OCI-LY7 (cell line): Measurements from ENCODE around the gene KCNQ1. TPM values are rescaled to one million over a fixed set of nuclear protein-coding genes. Genes with fewer than 3 reads are reported as not detected.

Experiments used
- BruUV-seq: library from RNA; stranded (reverse); fragments of 400-500 nt; replicated peaks from 2 replicates; lab custom pipeline; 2021; lab: Mats Ljungman, UMichigan
- CTCF ChIA-PET: fragments of 300-600 bp; sonication (Branson Sonifier 250); formaldehyde crosslinking; loops from one replicate; lab custom pipeline; 2022; ENCODE audit warnings: antibody characterized with exemption; ENCODE audit not compliant: unreplicated experiment; lab: Charles Lee
- POLR2A ChIA-PET: fragments of 300-600 bp; sonication (Branson Sonifier 250); formaldehyde crosslinking; loops from one replicate; lab custom pipeline; 2022; ENCODE audit warnings: antibody characterized with exemption; lab: Charles Lee
- DNase-seq: peaks from one replicate; pipeline ENCODE4 v3.0.0-alpha.2; 2015; ENCODE audit warnings: low spot score
- H2AFZ ChIP-seq: fragments of 200-600 bp; sonication (generic), shearing (Covaris generic); 2 replicates; pipeline ENCODE4 v1.6.1; 2014; ENCODE audit warnings: mild to moderate bottlenecking, antibody characterized with exemption, low read length, moderate library complexity
- H3K27ac ChIP-seq: fragments of 200-600 bp; sonication (generic); 2 replicates; pipeline ENCODE4 v1.5.1; 2014; ENCODE audit warnings: mixed run types, low read depth, mild to moderate bottlenecking, moderate library complexity, low read length, inconsistent platforms; ENCODE audit not compliant: poor library complexity, severe bottlenecking
- H3K36me3 ChIP-seq: fragments of 200-600 bp; sonication (generic); 2 replicates; pipeline ENCODE4 v1.6.1; 2014; ENCODE audit warnings: mild to moderate bottlenecking, antibody characterized with exemption, low read length, moderate library complexity, mixed read lengths; ENCODE audit not compliant: insufficient read depth
- H3K4me1 ChIP-seq: fragments of 200-600 bp; sonication (generic); 2 replicates; pipeline ENCODE4 v1.5.1; 2014; ENCODE audit warnings: mild to moderate bottlenecking, low read length; ENCODE audit not compliant: insufficient read depth, poor library complexity, severe bottlenecking
- H3K4me2 ChIP-seq: fragments of 200-600 bp; sonication (generic); 2 replicates; pipeline ENCODE4 v1.6.1; 2014; ENCODE audit warnings: mild to moderate bottlenecking, low read length
- H3K4me3 ChIP-seq: fragments of 200-600 bp; sonication (generic); 2 replicates; pipeline ENCODE4 v1.5.1; 2014; ENCODE audit warnings: mild to moderate bottlenecking, low read depth, low read length; ENCODE audit not compliant: poor library complexity, severe bottlenecking
- H3K79me2 ChIP-seq: fragments of 200-600 bp; sonication (generic); 2 replicates; pipeline ENCODE4 v1.6.1; 2016; ENCODE audit warnings: low read depth, mild to moderate bottlenecking, low read length, moderate library complexity, mixed read lengths; ENCODE audit not compliant: insufficient read depth
- H3K9me2 ChIP-seq: fragments of 200-600 bp; sonication (generic); 2 replicates; pipeline ENCODE4 v1.6.1; 2016; ENCODE audit warnings: mild to moderate bottlenecking, low read length, mixed read lengths; ENCODE audit not compliant: insufficient read depth
- H3K9me3 ChIP-seq: fragments of 200-600 bp; sonication (generic); 2 replicates; pipeline ENCODE4 v1.6.1; 2014; ENCODE audit warnings: mild to moderate bottlenecking, mixed run types, low read length, mixed read lengths
- H4K20me1 ChIP-seq: fragments of 200-600 bp; sonication (generic); 2 replicates; pipeline ENCODE4 v1.6.1; 2014; ENCODE audit warnings: mild to moderate bottlenecking, antibody characterized with exemption, low read length, moderate library complexity, mixed read lengths; ENCODE audit not compliant: insufficient read depth
- EZH2phosphoT487 ChIP-seq: fragments of 200-600 bp; sonication (generic); IDR thresholded peaks from 2 replicates; pipeline ENCODE4 v1.6.1; 2018; ENCODE audit warnings: low read depth, borderline replicate concordance, mild to moderate bottlenecking, mixed run types, antibody characterized with exemption, low read length, moderate library complexity, mixed read lengths
- intact Hi-C: fragments of 100-400 bp; cut with micrococcal nuclease; formaldehyde crosslinking; loops from one replicate; pipeline ENCODE4 v1.10.0; 2022; ENCODE audit not compliant: unreplicated experiment
- total RNA-seq, 2 experiments: library from RNA; depleted of rRNA in 1 of 2; stranded (reverse); fragments of >200 nt in 1 of 2; shearing (Covaris generic) in 1 of 2; gene quantifications; 2 replicates each; pipeline ENCODE4 v1.2.3, GENCODE V29; 2014 to 2022
- TF ChIP-seq, protein P1 (sequence below): fragments of 200-600 bp; sonication (generic); conservative IDR thresholded peaks from 2 replicates; pipeline ENCODE4 v1.5.1; 2014; ENCODE audit warnings: mild to moderate bottlenecking, antibody characterized with exemption, low read length, moderate library complexity, mixed read lengths

The KCNQ1 gene
- total RNA-seq, 2 experiments from 2014 or later = 0.22 to 1.3 TPM

DNA sequence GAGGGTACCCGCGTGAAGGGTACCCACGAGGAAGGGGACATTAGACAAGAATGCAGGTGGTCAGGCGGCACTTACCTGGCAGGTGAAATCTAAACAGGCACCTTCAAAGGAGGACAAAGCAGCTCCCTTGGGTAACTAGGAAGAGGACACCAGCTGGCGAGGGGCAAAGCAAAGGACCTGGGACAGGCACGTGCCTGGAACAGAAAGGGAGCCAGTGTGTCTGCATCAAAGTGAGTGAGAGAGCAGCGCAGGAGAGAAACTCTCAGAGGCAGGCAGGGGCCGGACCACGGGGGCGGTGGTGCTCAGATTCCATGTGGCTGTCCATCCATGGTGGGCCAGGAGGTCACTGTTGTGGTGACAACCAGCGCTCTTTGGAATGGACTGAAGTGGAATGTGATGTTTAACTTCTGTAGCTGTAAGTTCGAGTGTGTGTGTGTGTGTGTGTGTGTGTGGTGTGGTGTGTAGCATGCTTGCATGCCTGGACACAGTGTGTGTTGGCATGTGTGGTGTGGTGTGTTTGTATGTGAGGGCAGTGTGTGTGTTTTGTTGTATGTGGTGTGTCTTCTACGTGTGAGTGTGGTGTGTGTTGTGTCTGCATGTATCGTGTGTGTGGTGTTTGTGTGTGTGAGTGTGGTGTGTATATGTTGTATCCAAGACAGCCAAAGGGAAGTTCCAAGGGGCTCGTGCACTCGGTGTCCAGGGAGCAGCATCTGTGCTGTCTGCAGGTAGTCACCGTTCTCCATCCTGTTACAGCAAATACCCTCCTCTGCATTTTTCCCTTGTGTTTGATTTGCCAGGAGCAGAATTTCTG, 354.3 kb downstream of the KCNQ1 start:
- Histone ChIP-seq H3K4me2 (no peak overlapping the region), H3K4me3 (no peak overlapping the region), H4K20me1 (no peaks in the 10 kb centered on the region), H3K27ac (no peak overlapping the region), H3K9me2 (no peaks in the 10 kb centered on the region), H3K36me3 (no peaks in the 10 kb centered on the region), H3K4me1 (no peaks in the 10 kb centered on the region), H3K9me3 (no peaks in the 10 kb centered on the region), H2AFZ (no peak overlapping the region), H3K79me2 (no peaks in the 10 kb centered on the region)
- no peak for DNase-seq
- ChIA-PET CTCF (no interaction called here), POLR2A (no interaction called here)
- BruUV-seq = no TSS peak
- no peak for TF ChIP-seq EZH2phosphoT487
- TF ChIP-seq, protein P1, sequence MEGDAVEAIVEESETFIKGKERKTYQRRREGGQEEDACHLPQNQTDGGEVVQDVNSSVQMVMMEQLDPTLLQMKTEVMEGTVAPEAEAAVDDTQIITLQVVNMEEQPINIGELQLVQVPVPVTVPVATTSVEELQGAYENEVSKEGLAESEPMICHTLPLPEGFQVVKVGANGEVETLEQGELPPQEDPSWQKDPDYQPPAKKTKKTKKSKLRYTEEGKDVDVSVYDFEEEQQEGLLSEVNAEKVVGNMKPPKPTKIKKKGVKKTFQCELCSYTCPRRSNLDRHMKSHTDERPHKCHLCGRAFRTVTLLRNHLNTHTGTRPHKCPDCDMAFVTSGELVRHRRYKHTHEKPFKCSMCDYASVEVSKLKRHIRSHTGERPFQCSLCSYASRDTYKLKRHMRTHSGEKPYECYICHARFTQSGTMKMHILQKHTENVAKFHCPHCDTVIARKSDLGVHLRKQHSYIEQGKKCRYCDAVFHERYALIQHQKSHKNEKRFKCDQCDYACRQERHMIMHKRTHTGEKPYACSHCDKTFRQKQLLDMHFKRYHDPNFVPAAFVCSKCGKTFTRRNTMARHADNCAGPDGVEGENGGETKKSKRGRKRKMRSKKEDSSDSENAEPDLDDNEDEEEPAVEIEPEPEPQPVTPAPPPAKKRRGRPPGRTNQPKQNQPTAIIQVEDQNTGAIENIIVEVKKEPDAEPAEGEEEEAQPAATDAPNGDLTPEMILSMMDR = no peak
- intact Hi-C loops = no loop called here

DNA sequence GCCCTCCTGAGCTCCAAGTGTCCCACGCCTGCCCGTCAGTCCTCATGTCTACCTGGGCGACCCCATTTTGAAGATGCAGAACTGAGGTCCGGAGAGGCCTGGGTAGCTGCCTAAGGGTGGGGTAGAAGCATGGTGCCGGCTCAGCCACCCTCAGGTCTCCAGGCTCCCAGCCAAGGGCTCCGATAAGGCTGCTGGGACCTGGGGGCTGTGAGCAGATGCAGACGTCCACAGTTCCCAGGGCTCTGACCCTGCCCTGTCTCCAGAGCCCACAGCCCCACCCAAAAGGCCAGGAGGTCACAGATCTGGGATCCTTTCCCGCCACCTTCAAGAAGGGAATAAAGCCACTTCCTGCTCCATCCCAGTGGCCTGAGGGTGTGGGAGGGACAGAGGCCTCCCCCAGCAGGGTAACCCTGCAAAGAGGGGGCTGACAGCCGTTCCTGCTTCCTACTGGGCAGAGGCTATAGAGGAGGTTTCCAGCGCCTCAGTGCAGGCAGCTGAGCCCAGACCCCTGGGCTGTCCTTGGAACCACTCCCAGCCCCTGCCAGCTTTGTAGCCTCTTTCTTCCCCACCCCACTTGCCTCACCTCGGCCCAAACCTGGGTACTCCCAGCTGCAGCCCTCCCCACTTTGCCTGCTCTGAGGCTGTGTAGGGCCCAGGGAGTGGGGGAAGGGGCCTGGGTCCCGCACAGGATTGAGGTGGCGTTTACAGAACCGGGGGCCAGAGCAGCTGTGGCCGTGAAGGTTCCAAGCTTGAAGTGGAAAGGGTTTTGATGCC, 355.3 kb downstream of the KCNQ1 start:
- Histone ChIP-seq H3K79me2 (no peaks in the 10 kb centered on the region), H3K4me2 (no peak overlapping the region), H3K27ac (no peak overlapping the region), H3K4me3 (no peak overlapping the region), H3K9me2 (no peaks in the 10 kb centered on the region), H3K9me3 (no peaks in the 10 kb centered on the region), H3K36me3 (no peaks in the 10 kb centered on the region), H4K20me1 (no peaks in the 10 kb centered on the region), H3K4me1 (no peaks in the 10 kb centered on the region), H2AFZ (no peak overlapping the region)
- intact Hi-C loops = no loop called here
- ChIA-PET CTCF (no interaction called here), POLR2A (interaction anchor here (1.1 kb wide), 1 partner anchor 122 kb away, joined by 3 read pairs; no protein-coding TSS in a partner anchor)
- no peak for DNase-seq
- no TSS peak for BruUV-seq
- TF ChIP-seq EZH2phosphoT487 = no peak
- TF ChIP-seq, protein P1 = no peak
